GM19328 (cell line): Measurements from ENCODE around the gene GPR35.
"Not testable (repeated sequence)": the region's sequence is repeated elsewhere in the genome, so short reads cannot be mapped to it uniquely, and the experiment has no call there.

Experiments used
- ATAC-seq: cut with Tn5 transposase; IDR thresholded peaks from one replicate; pipeline ENCODE4 v1.9.1; 2021; ENCODE audit warnings: mild to moderate bottlenecking, moderate library complexity; ENCODE audit not compliant: unreplicated experiment

Gene GPR35

GRCh38 chr2:240602266-240603050, 22.8 kb upstream of the GPR35 start:
- no peak for ATAC-seq

- ATAC-seq, result no peak
These were observed 22.0 kb upstream of the GPR35 start for GRCh38 chr2:240603081-240603835.

GRCh38 chr2:240603846-240604245, 21.4 kb upstream of the GPR35 start:
- no peak for ATAC-seq

GRCh38 chr2:240604291-240604938, 20.9 kb upstream of the GPR35 start:
- no peak for ATAC-seq

GRCh38 chr2:240604939-240605716, 20.2 kb upstream of the GPR35 start:
- no peak for ATAC-seq

GRCh38 chr2:240605867-240606743, 19.2 kb upstream of the GPR35 start:
- no peak for ATAC-seq

- no peak for ATAC-seq
These were observed 13.6 kb upstream of the GPR35 start for GRCh38 chr2:240611601-240612210.

GRCh38 chr2:240613781-240614180, 11.5 kb upstream of the GPR35 start:
- ATAC-seq, result no peak

- ATAC-seq, result no peak
These were observed 10.9 kb upstream of the GPR35 start for GRCh38 chr2:240614391-240614790.

GRCh38 chr2:240615396-240615795, 9.9 kb upstream of the GPR35 start:
- ATAC-seq, result no peak

- ATAC-seq, result no peak
These were observed 9.3 kb upstream of the GPR35 start for GRCh38 chr2:240615820-240616547.

GRCh38 chr2:240616860-240617666, 8.2 kb upstream of the GPR35 start:
- not testable (repeated sequence) for ATAC-seq

- no peak for ATAC-seq
These were observed 6.5 kb upstream of the GPR35 start for GRCh38 chr2:240618776-240619175.

GRCh38 chr2:240619506-240620148, 5.7 kb upstream of the GPR35 start:
- no peak for ATAC-seq

- ATAC-seq, result no peak
These were observed 5.0 kb upstream of the GPR35 start for GRCh38 chr2:240620149-240620731.

- ATAC-seq, result no peak
These were observed 4.4 kb upstream of the GPR35 start for GRCh38 chr2:240620859-240621258.

GRCh38 chr2:240622060-240622411, 3.2 kb upstream of the GPR35 start:
- ATAC-seq, result no peak
